Fibroblast of the aortic adventitia (primary cell): ENCODE results near the gene DNAH17. TPM values are rescaled to one million over a fixed set of nuclear protein-coding genes. Genes with fewer than 3 reads are reported as not detected.

ENCODE experiments used
- DNase-seq: peaks from one replicate; pipeline ENCODE4 v3.0.0-alpha.2; 2010; ENCODE audit warnings: low read depth
- H3K4me3 ChIP-seq: 2 replicates; pipeline ENCODE4 v1.5.1; 2011; ENCODE audit warnings: low read depth, mild to moderate bottlenecking, control low read depth, low read length, moderate library complexity
- CTCF ChIP-seq: IDR thresholded peaks from 2 replicates; pipeline ENCODE4 v1.5.1; 2011; ENCODE audit warnings: mild to moderate bottlenecking, low read length, control low read depth, inconsistent platforms; ENCODE audit not compliant: insufficient read depth
- total RNA-seq: library from RNA; depleted of rRNA; stranded (reverse); fragments of >200 nt; gene quantifications from 2 replicates; pipeline ENCODE4 v1.2.3, GENCODE V29; 2012; ENCODE audit warnings: low replicate concordance

The DNAH17 gene
- total RNA-seq, 1 donor, result not detected

- no peak for TF ChIP-seq CTCF
- no peak for DNase-seq
- no peak overlapping the region for H3K4me3 ChIP-seq
These were observed 42.5 kb downstream of the DNAH17 start for GRCh38 chr17:78534492-78535272.

GRCh38 chr17:78532922-78533640 is 44.1 kb downstream of the DNAH17 start:
- no peak overlapping the region for H3K4me3 ChIP-seq
- no peak for TF ChIP-seq CTCF
- peak; percentile 8 for DNase-seq

GRCh38 chr17:78532311-78532710 is 44.9 kb downstream of the DNAH17 start:
- DNase-seq, result no peak
- TF ChIP-seq CTCF, result no peak
- no peak overlapping the region for H3K4me3 ChIP-seq

GRCh38 chr17:78530675-78531074 is 46.5 kb downstream of the DNAH17 start:
- DNase-seq, result no peak
- TF ChIP-seq CTCF, result no peak
- H3K4me3 ChIP-seq, result no peak overlapping the region

- DNase-seq, result no peak
- H3K4me3 ChIP-seq, result no peak overlapping the region
- no peak for TF ChIP-seq CTCF
These were observed 47.1 kb downstream of the DNAH17 start for GRCh38 chr17:78529871-78530670.

GRCh38 chr17:78529251-78529650 is 47.9 kb downstream of the DNAH17 start:
- no peak overlapping the region for H3K4me3 ChIP-seq
- no peak for TF ChIP-seq CTCF
- no peak for DNase-seq
